H1 (cell line): ENCODE data around the gene FEV. TPM values are rescaled to one million over a fixed set of nuclear protein-coding genes. Genes with fewer than 3 reads are reported as not detected.
A peak's percentile ranks its signal among the peaks of the same experiment; 100 is the strongest.

ENCODE experiments used
- CTCF ChIA-PET: fragments of 300-600 bp; sonication (Branson Sonifier 250); formaldehyde crosslinking; loops from one replicate; lab custom pipeline; 2021; ENCODE audit not compliant: partially characterized antibody; lab: Charles Lee
- POLR2A ChIA-PET: fragments of 300-600 bp; sonication (Branson Sonifier 250); formaldehyde crosslinking; loops from one replicate; lab custom pipeline; 2021; ENCODE audit warnings: inconsistent platforms; ENCODE audit not compliant: partially characterized antibody; lab: Charles Lee
- DNase-seq, 2 experiments: peaks; one replicate each; pipeline versions ENCODE4 v3.0.0 to v3.0.0-alpha.2; 2010 to 2022; ENCODE audit warnings: low spot score in 2 of 2, low read depth in 1 of 2, mixed read lengths in 1 of 2
- FAIRE-seq: peaks from 2 replicates; lab custom pipeline; 2011; peaks lifted over from hg19 to GRCh38; lab: Jason Lieb, UNC
- H2AFZ ChIP-seq: 2 replicates; pipeline ENCODE4 v1.8.1; 2012; ENCODE audit warnings: low read length, inconsistent platforms
- H2AK5ac ChIP-seq: 2 replicates; pipeline ENCODE4 v1.6.1; 2013; ENCODE audit warnings: low read depth, low read length
- H2BK120ac ChIP-seq: replicated peaks from 2 replicates; pipeline ENCODE3; 2013; ENCODE audit warnings: low read depth, low read length, inconsistent platforms
- H2BK12ac ChIP-seq: 2 replicates; pipeline ENCODE4 v1.6.1; 2013; ENCODE audit warnings: low read depth, low read length
- H2BK15ac ChIP-seq: 2 replicates; pipeline ENCODE4 v1.6.1; 2013; ENCODE audit warnings: low read length
- H2BK20ac ChIP-seq: 2 replicates; pipeline ENCODE4 v1.6.1; 2013; ENCODE audit warnings: low read length
- H2BK5ac ChIP-seq: 2 replicates; pipeline ENCODE4 v1.6.1; 2013; ENCODE audit warnings: low read depth, low read length
- H3K14ac ChIP-seq: 2 replicates; pipeline ENCODE4 v1.6.1; 2013; ENCODE audit warnings: inconsistent platforms; ENCODE audit not compliant: insufficient read length
- H3K18ac ChIP-seq: 2 replicates; pipeline ENCODE4 v1.6.1; 2013; ENCODE audit warnings: low read length; ENCODE audit errors: extremely low read depth
- H3K23ac ChIP-seq: 2 replicates; pipeline ENCODE4 v1.6.1; 2013; ENCODE audit warnings: inconsistent platforms; ENCODE audit not compliant: insufficient read length
- H3K23me2 ChIP-seq: 2 replicates; pipeline ENCODE4 v1.6.1; 2013; ENCODE audit warnings: low read depth, low read length
- H3K27ac ChIP-seq: 2 replicates; pipeline ENCODE4 v1.6.1; 2011; ENCODE audit warnings: low read depth, low read length, inconsistent platforms
- H3K27me3 ChIP-seq, 4 experiments: replicated peaks in 1 of 4; 1 replicate in 1 of 4; 2 replicates in 3 of 4; pipeline versions ENCODE4 v1.6.1 to v1.8.1; 2011 to 2013; ENCODE audit warnings: low read length in 3 of 4, mild to moderate bottlenecking in 3 of 4, inconsistent platforms in 2 of 4, mixed read lengths in 2 of 4, moderate library complexity in 1 of 4; ENCODE audit not compliant: control insufficient read depth in 3 of 4, insufficient read depth in 3 of 4; ENCODE audit errors: extremely low read depth in 1 of 4
- H3K36me3 ChIP-seq, 4 experiments: 2 replicates each; pipeline versions ENCODE4 v1.6.1 to v1.8.1; 2011 to 2013; ENCODE audit warnings: mild to moderate bottlenecking in 4 of 4, low read length in 3 of 4, moderate library complexity in 2 of 4, control low read depth in 1 of 4, inconsistent platforms in 1 of 4; ENCODE audit not compliant: insufficient read depth in 4 of 4, control insufficient read depth in 2 of 4
- H3K4ac ChIP-seq: replicated peaks from 2 replicates; pipeline ENCODE3; 2013; ENCODE audit warnings: low read length, low read depth, mixed read lengths, inconsistent platforms; ENCODE audit not compliant: insufficient read length
- H3K4me1 ChIP-seq, 4 experiments: replicated peaks in 1 of 4; 1 replicate in 1 of 4; 2 replicates in 3 of 4; pipeline versions ENCODE4 v1.6.1 to v1.8.1; 2011 to 2013; ENCODE audit warnings: low read length in 3 of 4, inconsistent platforms in 2 of 4, mixed read lengths in 1 of 4; ENCODE audit not compliant: insufficient read depth in 4 of 4, control insufficient read depth in 3 of 4
- H3K4me2 ChIP-seq, 2 experiments: 2 replicates each; pipeline versions ENCODE4 v1.6.1 to v1.8.1; 2011 to 2013; ENCODE audit warnings: low read depth in 2 of 2, low read length in 2 of 2, control low read depth in 1 of 2, inconsistent platforms in 1 of 2, mild to moderate bottlenecking in 1 of 2; ENCODE audit not compliant: insufficient read depth in 1 of 2
- H3K4me3 ChIP-seq, 4 experiments: fragments of 200-600, 300-600 bp in 1 of 4; sonication (generic), shearing (Covaris generic), sonication (Bioruptor Twin) in 1 of 4; 2 replicates each; pipeline versions ENCODE4 v1.5.1 to v1.8.1; 2011 to 2016; ENCODE audit warnings: low read length in 4 of 4, low read depth in 3 of 4, control low read depth in 2 of 4, inconsistent platforms in 2 of 4, mild to moderate bottlenecking in 2 of 4, mixed read lengths in 1 of 4, moderate library complexity in 1 of 4; ENCODE audit not compliant: insufficient read depth in 2 of 4; ENCODE audit errors: extremely low read depth in 1 of 4
- H3K56ac ChIP-seq: replicated peaks from 2 replicates; pipeline ENCODE3; 2013; ENCODE audit warnings: low read depth, mild to moderate bottlenecking, mixed read lengths, low read length, inconsistent platforms; ENCODE audit not compliant: insufficient read length
- H3K79me1 ChIP-seq: 2 replicates; pipeline ENCODE4 v1.6.1; 2013; ENCODE audit warnings: low read depth, low read length, control low read depth
- H3K79me2 ChIP-seq, 2 experiments: 2 replicates each; pipeline versions ENCODE4 v1.6.1 to v1.8.1; 2012 to 2013; ENCODE audit warnings: low read length in 2 of 2, mild to moderate bottlenecking in 2 of 2, inconsistent platforms in 1 of 2; ENCODE audit not compliant: insufficient read depth in 2 of 2, control insufficient read depth in 1 of 2
- H3K9ac ChIP-seq, 4 experiments: replicated peaks in 1 of 4; 1 replicate in 1 of 4; 2 replicates in 3 of 4; pipeline versions ENCODE4 v1.6.1 to v1.8.1; 2011 to 2013; ENCODE audit warnings: low read depth in 3 of 4, low read length in 3 of 4, control low read depth in 2 of 4, mild to moderate bottlenecking in 2 of 4, moderate library complexity in 2 of 4, inconsistent platforms in 1 of 4; ENCODE audit errors: extremely low read depth in 1 of 4
- H3K9me3 ChIP-seq, 2 experiments: 2 replicates each; pipeline versions ENCODE4 v1.6.1 to v1.8.1; 2012 to 2013; ENCODE audit warnings: mild to moderate bottlenecking in 2 of 2, moderate library complexity in 2 of 2, control low read depth in 1 of 2, inconsistent platforms in 1 of 2, low read depth in 1 of 2, low read length in 1 of 2, mixed read lengths in 1 of 2; ENCODE audit not compliant: insufficient read depth in 2 of 2
- H4K20me1 ChIP-seq, 2 experiments: replicated peaks in 1 of 2; 2 replicates each; pipeline versions ENCODE3 to v1.8.1; 2011 to 2013; ENCODE audit warnings: inconsistent platforms in 2 of 2, low read length in 2 of 2, mild to moderate bottlenecking in 1 of 2; ENCODE audit not compliant: insufficient read depth in 2 of 2, control insufficient read depth in 1 of 2
- H4K5ac ChIP-seq: 2 replicates; pipeline ENCODE4 v1.6.1; 2013; ENCODE audit warnings: low read length, low read depth, mixed read lengths, inconsistent platforms; ENCODE audit not compliant: insufficient read length
- H4K8ac ChIP-seq: 2 replicates; pipeline ENCODE4 v1.8.0; 2013; ENCODE audit warnings: mild to moderate bottlenecking, moderate library complexity, low read length, inconsistent platforms; ENCODE audit not compliant: insufficient read depth; ENCODE audit errors: extremely low read depth
- H4K91ac ChIP-seq: replicated peaks from 2 replicates; pipeline ENCODE3; 2013; ENCODE audit warnings: low read length, mixed read lengths, inconsistent platforms; ENCODE audit not compliant: insufficient read length
- CBX8 ChIP-seq: fragments of 300-800, 300-1000 bp; sonication (generic); IDR thresholded peaks from 2 replicates; pipeline ENCODE4 v1.7.1; 2016; ENCODE audit warnings: low read depth, low read length, borderline replicate concordance
- EZH2 ChIP-seq: fragments of 200-600 bp; sonication (generic); IDR thresholded peaks from 2 replicates; pipeline ENCODE4 v1.7.1; 2012; ENCODE audit warnings: low read depth, mild to moderate bottlenecking, moderate library complexity, low read length, inconsistent platforms; ENCODE audit not compliant: severe bottlenecking
- MAX ChIP-seq: IDR thresholded peaks from 2 replicates; pipeline ENCODE4 v1.6.1; 2012; ENCODE audit warnings: inconsistent platforms
- POU5F1 ChIP-seq: IDR thresholded peaks from 2 replicates; pipeline ENCODE4 v1.6.1; 2011; ENCODE audit warnings: low read depth, mild to moderate bottlenecking, low read length, moderate library complexity
- RNF2 ChIP-seq: fragments of 200-900, 300-1000 bp; sonication (generic); IDR thresholded peaks from 2 replicates; pipeline ENCODE4 v1.7.1; 2016; ENCODE audit warnings: borderline replicate concordance, low read depth, mild to moderate bottlenecking, antibody characterized with exemption, low read length; ENCODE audit not compliant: poor library complexity, severe bottlenecking; ENCODE audit errors: missing control alignments
- SUZ12 ChIP-seq: fragments of 200-600 bp; sonication (generic); IDR thresholded peaks from 2 replicates; pipeline ENCODE4 v1.6.1; 2012; ENCODE audit warnings: mild to moderate bottlenecking, inconsistent platforms, low read length, moderate library complexity, mixed read lengths
- TAF1 ChIP-seq: IDR thresholded peaks from 2 replicates; pipeline ENCODE4 v1.6.1; 2011; ENCODE audit warnings: mild to moderate bottlenecking, low read depth, low read length
- TBP ChIP-seq: IDR thresholded peaks from 2 replicates; pipeline ENCODE4 v1.6.1; 2011; ENCODE audit warnings: low read depth, low read length, improper control_type of control experiment
- TEAD4 ChIP-seq: IDR thresholded peaks from 2 replicates; pipeline ENCODE4 v1.6.1; 2012; ENCODE audit warnings: low read depth, low read length, inconsistent platforms, mixed read lengths
- WGBS, 2 experiments: shearing (Covaris generic) in 1 of 2; methylation state at CpG; one replicate each; pipeline versions ENCODE4 v1.1.6 to v1.1.7; 2013 to 2015; ENCODE audit warnings: low lambda C conversion rate in 2 of 2, mixed read lengths in 2 of 2, inconsistent platforms in 1 of 2, low coverage in 1 of 2, missing lambda C conversion rate in 1 of 2; ENCODE audit not compliant: insufficient replicate concordance in 2 of 2, insufficient coverage in 1 of 2, insufficient read length in 1 of 2; ENCODE audit errors: extremely low coverage in 1 of 2, missing lambda C conversion rate in 1 of 2; 5-methylcytosine and 5-hydroxymethylcytosine counted together
- polyA plus RNA-seq, 7 experiments: library from polyadenylated mRNA; depleted of rRNA in 3 of 7; stranded (reverse) in 5 of 7; unstranded in 2 of 7; fragments of >200 nt in 5 of 7; fragments of 200-250 nt in 2 of 7; gene quantifications; 1 replicate in 5 of 7; 2 replicates in 1 of 7; 4 replicates in 1 of 7; pipeline versions ENCODE4 v1.2.1 to v1.2.3, GENCODE V29; 2011 to 2013; ENCODE audit warnings: missing spikeins in 2 of 7, mixed read lengths in 2 of 7
- total RNA-seq: library from RNA; stranded (reverse); fragmentation: NEBNext Ultra II Directional; extraction: Animal tissue kit (Norgen Biotek cat#: 25700); gene quantifications from 2 replicates; pipeline ENCODE4 v1.2.1, GENCODE V29; 2021

The FEV gene
- total and polyA plus RNA-seq, 2 of the 8 experiments (the other 6 are each of a cell fraction or from before 2014, with no cell fraction given) = not detected

DNA sequence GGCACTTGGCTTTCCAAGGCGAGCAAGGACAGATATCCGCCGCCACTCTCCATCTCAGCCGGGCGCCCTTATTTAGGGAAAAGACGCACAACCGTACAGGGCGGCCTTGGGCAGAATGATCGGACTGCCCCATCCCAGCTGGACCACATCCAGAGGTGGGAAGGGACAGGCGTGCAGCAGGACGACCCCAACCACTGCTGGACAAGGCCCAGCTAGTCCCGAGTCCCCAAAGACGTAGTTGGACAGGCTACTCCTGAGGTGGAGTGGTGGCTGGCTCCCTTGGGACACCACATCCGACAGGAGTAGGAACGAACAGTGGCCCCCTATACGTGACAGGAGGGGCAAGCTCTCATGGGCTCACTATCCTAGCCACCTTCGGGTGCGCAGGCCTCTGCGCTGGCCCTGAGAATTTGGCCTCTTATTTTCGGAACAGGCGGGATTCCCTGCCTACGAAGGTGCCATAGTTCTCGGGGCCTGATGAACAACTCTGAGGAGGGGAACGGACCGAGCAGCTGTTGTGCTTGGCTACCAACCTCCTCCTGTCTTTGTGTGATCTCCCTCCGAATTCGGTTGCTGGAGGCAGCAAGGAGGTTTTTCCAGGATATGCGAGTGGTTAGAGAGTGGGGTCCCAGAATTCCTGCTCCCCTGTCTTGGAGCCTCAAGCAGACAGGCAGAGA lies 2.3 kb downstream of the FEV start:
- no peak overlapping the region for H2BK5ac ChIP-seq
- H3K36me3 ChIP-seq = peaks cover 0 to 7% (median 0%) of the 10 kb centered on the region in 4 experiments; a peak in 1 of 8 replicates
- H3K79me1 ChIP-seq = no peaks in the 10 kb centered on the region
- H2BK20ac ChIP-seq = peak overlapping the region; percentile 43; the same call in 1 of the 2 replicates
- WGBS, 2 experiments = 11% methylated on average over 27 of the region's 28 CpGs; no CpG with 5 or more reads in 1 of the 2 experiments
- H3K18ac ChIP-seq = peak overlapping the region; percentile 60
- ChIA-PET CTCF (interaction anchor here (0.5 to 13.0 kb wide), 18 partner anchors 14 to 1556 kb away, joined by 3 to 284 read pairs (median 8); partner anchors contain the start of genes CDK5R2, CRYBA2 and WNT10A), POLR2A (interaction anchor here (1.0 to 3.1 kb wide), 2 partner anchors 8 to 106 kb away, joined by 3 to 9 read pairs; no protein-coding TSS in a partner anchor)
- no peak overlapping the region for H3K4ac ChIP-seq
- no peaks in the 10 kb centered on the region for H3K79me2 ChIP-seq
- H3K9me3 ChIP-seq = no peaks in the 10 kb centered on the region
- H2BK12ac ChIP-seq = peak overlapping the region; percentile 99
- no peak for TF ChIP-seq TBP
- TF ChIP-seq SUZ12 = peak; percentile 77; the same call in 1 of the 2 replicates
- no peak for TF ChIP-seq TAF1
- no peak for TF ChIP-seq TEAD4
- 0 out of 2 replicates have a peak, but pooled peaks have one; percentile 52 for TF ChIP-seq CBX8
- no peak for TF ChIP-seq MAX
- TF ChIP-seq RNF2 = peak; percentile 54
- peak; percentile 92 for TF ChIP-seq EZH2
- TF ChIP-seq POU5F1 = no peak
- peak overlapping the region; percentile 11 to 48; a peak in 3 of 4 replicates for H3K4me2 ChIP-seq
- H2BK15ac ChIP-seq = peak overlapping the region; percentile 82; the same call in 1 of the 2 replicates
- H2AFZ ChIP-seq = no peak overlapping the region
- FAIRE-seq = no peak
- H3K56ac ChIP-seq = no peak overlapping the region
- peak overlapping the region; percentile 97; the same call in 1 of the 2 replicates for H2AK5ac ChIP-seq
- peaks cover 0 to 25% (median 19%) of the 10 kb centered on the region in 4 experiments; a peak in 6 of 7 replicates for H3K4me1 ChIP-seq
- peaks cover 15 to 34% of the 10 kb centered on the region in 2 experiments for H4K20me1 ChIP-seq
- H3K23ac ChIP-seq = no peak overlapping the region
- H3K23me2 ChIP-seq = peaks cover 6% of the 10 kb centered on the region; the same call in 1 of the 2 replicates
- no peak for DNase-seq
- H2BK120ac ChIP-seq = no peak overlapping the region
- H3K14ac ChIP-seq = no peak overlapping the region
- H4K8ac ChIP-seq = peak overlapping the region; percentile 4; the same call in 1 of the 2 replicates
- no peak overlapping the region for H4K5ac ChIP-seq
- no peak overlapping the region for H3K9ac ChIP-seq
- peak overlapping the region; percentile 61 for H4K91ac ChIP-seq
- peak overlapping the region in 1 of 4 experiments; percentile 49; a peak in 2 of 8 replicates for H3K4me3 ChIP-seq
- H3K27me3 ChIP-seq = peaks cover 75 to 94% (median 91%) of the 10 kb centered on the region in 4 experiments
- no peak overlapping the region for H3K27ac ChIP-seq
